ENCODE data around the gene ZNF334.

ZNF334 gene

GRCh38 chr20:46550461-46550860 lies 37.1 kb upstream of the ZNF334 start, which contains the start of gene OCSTAMP:
OCSTAMP (minus strand) TSS chr20:46550654; CDS start chr20:46550560, 94 bp downstream.
- TF ChIP-seq CTCF (IDR thresholded peaks at IDR 0.05; ENCODE audit: low read depth, low read length, missing control alignments), result no peak
- DNase-seq (ENCODE audit: extremely low read depth, low read depth), result no peak
- H3K4me3 ChIP-seq (replicated peaks; ENCODE audit: low read depth, low read length), result no peak within 1 kb of the TSS

- DNase-seq (ENCODE audit: extremely low read depth, low read depth), result no peak
- no peak for TF ChIP-seq CTCF (IDR thresholded peaks at IDR 0.05; ENCODE audit: low read depth, low read length, missing control alignments)
- H3K4me3 ChIP-seq (replicated peaks; ENCODE audit: low read depth, low read length), result no peak overlapping the region
These were observed 36.0 kb upstream of the ZNF334 start for GRCh38 chr20:46549188-46549972.

- TF ChIP-seq CTCF (IDR thresholded peaks at IDR 0.05; ENCODE audit: low read depth, low read length, missing control alignments), result no peak
- DNase-seq (ENCODE audit: extremely low read depth, low read depth), result no peak
- no peak overlapping the region for H3K4me3 ChIP-seq (replicated peaks; ENCODE audit: low read depth, low read length)
These were observed 35.3 kb upstream of the ZNF334 start for GRCh38 chr20:46548688-46549087.

GRCh38 chr20:46547995-46548394 lies 34.6 kb upstream of the ZNF334 start:
- H3K4me3 ChIP-seq (replicated peaks; ENCODE audit: low read depth, low read length), result no peak overlapping the region
- no peak for DNase-seq (ENCODE audit: extremely low read depth, low read depth)
- TF ChIP-seq CTCF (IDR thresholded peaks at IDR 0.05; ENCODE audit: low read depth, low read length, missing control alignments), result no peak

GRCh38 chr20:46546936-46547335 lies 33.6 kb upstream of the ZNF334 start:
- no peak overlapping the region for H3K4me3 ChIP-seq (replicated peaks; ENCODE audit: low read depth, low read length)
- no peak for TF ChIP-seq CTCF (IDR thresholded peaks at IDR 0.05; ENCODE audit: low read depth, low read length, missing control alignments)
- DNase-seq (ENCODE audit: extremely low read depth, low read depth), result no peak

- no peak for TF ChIP-seq CTCF (IDR thresholded peaks at IDR 0.05; ENCODE audit: low read depth, low read length, missing control alignments)
- no peak for DNase-seq (ENCODE audit: extremely low read depth, low read depth)
- no peak overlapping the region for H3K4me3 ChIP-seq (replicated peaks; ENCODE audit: low read depth, low read length)
These were observed 32.9 kb upstream of the ZNF334 start for GRCh38 chr20:46546298-46546697.

GRCh38 chr20:46545827-46546138 lies 32.4 kb upstream of the ZNF334 start:
- no peak for TF ChIP-seq CTCF (IDR thresholded peaks at IDR 0.05; ENCODE audit: low read depth, low read length, missing control alignments)
- no peak overlapping the region for H3K4me3 ChIP-seq (replicated peaks; ENCODE audit: low read depth, low read length)
- DNase-seq (ENCODE audit: extremely low read depth, low read depth), result no peak

Measured in HFF-Myc (cell line).